Stimulated activated memory B cell treated with anti-CD40 and anti-IgM and Interleukin-4, amounts not matched to agents 10 μg/mL and 1 μg/mL and 100 μg/mL, for 72 hours (primary cell): ENCODE measurements around the gene EGFR.

Experiments
- ATAC-seq: fragments of 150-1000 bp; cut with Tn5 transposase; 2 replicates; pipeline ENCODE4 v1.10.0; 2021
- H3K27ac Mint-ChIP-seq: one replicate; pipeline ENCODE4 v1.8.0; 2022; ENCODE audit warnings: mild to moderate bottlenecking, mixed read lengths
- H3K27me3 Mint-ChIP-seq: one replicate; pipeline ENCODE4 v1.8.0; 2022; ENCODE audit warnings: mixed read lengths
- H3K36me3 Mint-ChIP-seq: one replicate; pipeline ENCODE4 v1.8.0; 2022; ENCODE audit warnings: mixed read lengths
- H3K4me1 Mint-ChIP-seq: one replicate; pipeline ENCODE4 v1.8.0; 2022; ENCODE audit warnings: mixed read lengths
- H3K4me3 Mint-ChIP-seq: one replicate; pipeline ENCODE4 v1.8.0; 2022; ENCODE audit warnings: mild to moderate bottlenecking, moderate library complexity, mixed read lengths
- H3K9me3 Mint-ChIP-seq: one replicate; pipeline ENCODE4 v1.8.0; 2022; ENCODE audit warnings: mixed read lengths

EGFR gene

GRCh38 chr7:55086413-55087201 lies 67.8 kb downstream of the EGFR start:
- H3K27me3 Mint-ChIP-seq = peaks cover 35% of the 10 kb centered on the region
- peak; percentile 95 for ATAC-seq
- H3K4me3 Mint-ChIP-seq = peak overlapping the region; percentile 44
- no peak overlapping the region for H3K27ac Mint-ChIP-seq
- no peaks in the 10 kb centered on the region for H3K9me3 Mint-ChIP-seq
- H3K36me3 Mint-ChIP-seq = no peaks in the 10 kb centered on the region
- H3K4me1 Mint-ChIP-seq = peaks cover 24% of the 10 kb centered on the region

- Mint-ChIP-seq H3K27ac (no peak overlapping the region), H3K4me3 (no peak overlapping the region), H3K27me3 (peaks cover 34% of the 10 kb centered on the region), H3K9me3 (no peaks in the 10 kb centered on the region), H3K36me3 (no peaks in the 10 kb centered on the region), H3K4me1 (peaks cover 24% of the 10 kb centered on the region)
- no peak for ATAC-seq
These were observed 68.7 kb downstream of the EGFR start for GRCh38 chr7:55087521-55087961.

GRCh38 chr7:55088107-55088506 lies 69.3 kb downstream of the EGFR start:
- H3K27me3 Mint-ChIP-seq = peaks cover 28% of the 10 kb centered on the region
- no peaks in the 10 kb centered on the region for H3K36me3 Mint-ChIP-seq
- H3K4me3 Mint-ChIP-seq = no peak overlapping the region
- no peak for ATAC-seq
- H3K9me3 Mint-ChIP-seq = no peaks in the 10 kb centered on the region
- H3K27ac Mint-ChIP-seq = no peak overlapping the region
- peaks cover 24% of the 10 kb centered on the region for H3K4me1 Mint-ChIP-seq

- Mint-ChIP-seq H3K36me3 (no peaks in the 10 kb centered on the region), H3K27me3 (peaks cover 28% of the 10 kb centered on the region), H3K9me3 (no peaks in the 10 kb centered on the region), H3K27ac (no peak overlapping the region), H3K4me3 (no peak overlapping the region), H3K4me1 (peaks cover 24% of the 10 kb centered on the region)
- no peak for ATAC-seq
These were observed 69.8 kb downstream of the EGFR start for GRCh38 chr7:55088620-55089019.

- H3K27ac Mint-ChIP-seq = no peak overlapping the region
- H3K27me3 Mint-ChIP-seq = peaks cover 41% of the 10 kb centered on the region
- H3K36me3 Mint-ChIP-seq = no peaks in the 10 kb centered on the region
- H3K4me3 Mint-ChIP-seq = no peak overlapping the region
- no peak for ATAC-seq
- H3K4me1 Mint-ChIP-seq = peaks cover 6% of the 10 kb centered on the region
- H3K9me3 Mint-ChIP-seq = no peaks in the 10 kb centered on the region
These were observed 73.6 kb downstream of the EGFR start for GRCh38 chr7:55092186-55092974.

- H3K9me3 Mint-ChIP-seq = no peaks in the 10 kb centered on the region
- no peak overlapping the region for H3K4me3 Mint-ChIP-seq
- H3K27me3 Mint-ChIP-seq = peaks cover 43% of the 10 kb centered on the region
- H3K4me1 Mint-ChIP-seq = peaks cover under 1% of the 10 kb centered on the region
- no peak for ATAC-seq
- H3K36me3 Mint-ChIP-seq = no peaks in the 10 kb centered on the region
- no peak overlapping the region for H3K27ac Mint-ChIP-seq
These were observed 74.2 kb downstream of the EGFR start for GRCh38 chr7:55092975-55093373.

GRCh38 chr7:55093674-55094073 lies 74.9 kb downstream of the EGFR start:
- no peak for ATAC-seq
- H3K27me3 Mint-ChIP-seq = peaks cover 43% of the 10 kb centered on the region
- no peaks in the 10 kb centered on the region for H3K36me3 Mint-ChIP-seq
- H3K27ac Mint-ChIP-seq = no peak overlapping the region
- H3K9me3 Mint-ChIP-seq = no peaks in the 10 kb centered on the region
- H3K4me3 Mint-ChIP-seq = no peak overlapping the region
- H3K4me1 Mint-ChIP-seq = no peaks in the 10 kb centered on the region

GRCh38 chr7:55094092-55094690 lies 75.4 kb downstream of the EGFR start:
- H3K9me3 Mint-ChIP-seq = no peaks in the 10 kb centered on the region
- H3K27me3 Mint-ChIP-seq = peaks cover 43% of the 10 kb centered on the region
- H3K27ac Mint-ChIP-seq = no peak overlapping the region
- no peaks in the 10 kb centered on the region for H3K36me3 Mint-ChIP-seq
- no peaks in the 10 kb centered on the region for H3K4me1 Mint-ChIP-seq
- no peak overlapping the region for H3K4me3 Mint-ChIP-seq
- no peak for ATAC-seq

GRCh38 chr7:55095672-55096071 lies 76.9 kb downstream of the EGFR start:
- Mint-ChIP-seq H3K27ac (no peak overlapping the region), H3K27me3 (peaks cover 49% of the 10 kb centered on the region), H3K4me1 (no peaks in the 10 kb centered on the region), H3K9me3 (no peaks in the 10 kb centered on the region), H3K36me3 (no peaks in the 10 kb centered on the region), H3K4me3 (no peak overlapping the region)
- no peak for ATAC-seq

- Mint-ChIP-seq H3K27ac (no peak overlapping the region), H3K4me1 (no peaks in the 10 kb centered on the region), H3K4me3 (no peak overlapping the region), H3K36me3 (no peaks in the 10 kb centered on the region), H3K27me3 (peaks cover 50% of the 10 kb centered on the region), H3K9me3 (no peaks in the 10 kb centered on the region)
- ATAC-seq = no peak
These were observed 77.5 kb downstream of the EGFR start for GRCh38 chr7:55096323-55096722.

GRCh38 chr7:55097100-55097499 lies 78.3 kb downstream of the EGFR start:
- Mint-ChIP-seq H3K4me1 (no peaks in the 10 kb centered on the region), H3K27ac (no peak overlapping the region), H3K9me3 (no peaks in the 10 kb centered on the region), H3K27me3 (peaks cover 56% of the 10 kb centered on the region), H3K4me3 (no peak overlapping the region), H3K36me3 (no peaks in the 10 kb centered on the region)
- no peak for ATAC-seq

GRCh38 chr7:55099066-55099820 lies 80.4 kb downstream of the EGFR start:
- Mint-ChIP-seq H3K36me3 (no peaks in the 10 kb centered on the region), H3K4me1 (no peaks in the 10 kb centered on the region), H3K27me3 (peaks cover 49% of the 10 kb centered on the region), H3K27ac (no peak overlapping the region), H3K4me3 (no peak overlapping the region), H3K9me3 (no peaks in the 10 kb centered on the region)
- ATAC-seq = no peak

- Mint-ChIP-seq H3K4me1 (no peaks in the 10 kb centered on the region), H3K4me3 (no peak overlapping the region), H3K36me3 (no peaks in the 10 kb centered on the region), H3K27ac (no peak overlapping the region), H3K27me3 (peaks cover 48% of the 10 kb centered on the region), H3K9me3 (no peaks in the 10 kb centered on the region)
- ATAC-seq = no peak
These were observed 81.2 kb downstream of the EGFR start for GRCh38 chr7:55099821-55100543.

- no peaks in the 10 kb centered on the region for H3K4me1 Mint-ChIP-seq
- no peak overlapping the region for H3K27ac Mint-ChIP-seq
- peaks cover 41% of the 10 kb centered on the region for H3K27me3 Mint-ChIP-seq
- H3K36me3 Mint-ChIP-seq = no peaks in the 10 kb centered on the region
- ATAC-seq = no peak
- no peaks in the 10 kb centered on the region for H3K9me3 Mint-ChIP-seq
- H3K4me3 Mint-ChIP-seq = no peak overlapping the region
These were observed 81.9 kb downstream of the EGFR start for GRCh38 chr7:55100544-55101327.
